GM12872 (cell line): ENCODE results near the gene TRERF1.

ENCODE experiments used
- CTCF ChIP-seq: IDR thresholded peaks from 3 replicates; pipeline ENCODE4 v1.5.1; 2011; ENCODE audit warnings: low read depth, mild to moderate bottlenecking, low read length, moderate library complexity; ENCODE audit not compliant: insufficient read depth

Gene TRERF1

GRCh38 chr6:42184475-42184874 is 267.3 kb downstream of the TRERF1 start:
- TF ChIP-seq CTCF, result no peak

- no peak for TF ChIP-seq CTCF
Measured at GRCh38 chr6:42182101-42182500, 269.6 kb downstream of the TRERF1 start.

- TF ChIP-seq CTCF, result no peak
Measured at GRCh38 chr6:42179945-42180313, 271.8 kb downstream of the TRERF1 start.

GRCh38 chr6:42179261-42179944 is 272.3 kb downstream of the TRERF1 start:
- no peak for TF ChIP-seq CTCF

- no peak for TF ChIP-seq CTCF
Measured at GRCh38 chr6:42177514-42178364, 274.0 kb downstream of the TRERF1 start.

- no peak for TF ChIP-seq CTCF
Measured at GRCh38 chr6:42176981-42177380, 274.7 kb downstream of the TRERF1 start.

- no peak for TF ChIP-seq CTCF
Measured at GRCh38 chr6:42175860-42176259, 275.9 kb downstream of the TRERF1 start.
